Measurements from ENCODE around the gene SLC38A3.

The SLC38A3 gene

GRCh38 chr3:50221411-50222168 is 16.5 kb downstream of the SLC38A3 start:
- DNase-seq = no peak
- Histone ChIP-seq H3K27ac (ENCODE audit: low read depth, low read length) (no peak overlapping the region), H3K14ac (ENCODE audit: low read length) (no peak overlapping the region), H3K79me1 (ENCODE audit: low read length) (no peaks in the 10 kb centered on the region), H4K91ac (ENCODE audit: low read depth, low read length) (no peak overlapping the region), H3K4me2 (ENCODE audit: low read length) (no peak overlapping the region), H3K23ac (ENCODE audit: low read length) (no peak overlapping the region), H2AK5ac (ENCODE audit: low read length) (no peak overlapping the region), H2AFZ (ENCODE audit: insufficient read depth, low read length, poor library complexity) (no peak overlapping the region), H2BK5ac (ENCODE audit: low read depth, low read length, poor library complexity) (no peak overlapping the region), H2BK12ac (ENCODE audit: low read length) (no peak overlapping the region), H3K4ac (ENCODE audit: low read depth, low read length) (no peak overlapping the region), H3K18ac (ENCODE audit: low read length) (no peak overlapping the region), H3K4me1 (ENCODE audit: control insufficient read depth in 1 of 2, insufficient read depth in 2 of 2, low read length in 2 of 2) (peaks cover 2% of the 10 kb centered on the region in 2 experiments), H3K79me2 (ENCODE audit: control insufficient read depth, insufficient read depth, low read length, poor library complexity) (no peaks in the 10 kb centered on the region), H3K9ac (ENCODE audit: low read length) (no peak overlapping the region), H4K12ac (ENCODE audit: low read depth, low read length) (no peak overlapping the region), H2BK120ac (ENCODE audit: insufficient read depth, low read length, poor library complexity) (no peak overlapping the region), H3K36me3 (ENCODE audit: control insufficient read depth in 1 of 2, insufficient read depth in 2 of 2, low read length in 2 of 2) (peaks cover 0 to 4% of the 10 kb centered on the region in 2 experiments), H3K27me3 (ENCODE audit: insufficient read depth, low read length) (no peaks in the 10 kb centered on the region), H4K8ac (ENCODE audit: low read depth, low read length) (no peak overlapping the region), H3K9me3 (ENCODE audit: insufficient read depth, low read depth, low read length) (peaks cover 3% of the 10 kb centered on the region), H3K4me3 (ENCODE audit: low read depth, low read length) (no peak overlapping the region)
- no CpG with 5 or more reads among the region's 12 CpGs for WGBS (ENCODE audit: extremely low coverage, insufficient coverage, insufficient read length)

DNA sequence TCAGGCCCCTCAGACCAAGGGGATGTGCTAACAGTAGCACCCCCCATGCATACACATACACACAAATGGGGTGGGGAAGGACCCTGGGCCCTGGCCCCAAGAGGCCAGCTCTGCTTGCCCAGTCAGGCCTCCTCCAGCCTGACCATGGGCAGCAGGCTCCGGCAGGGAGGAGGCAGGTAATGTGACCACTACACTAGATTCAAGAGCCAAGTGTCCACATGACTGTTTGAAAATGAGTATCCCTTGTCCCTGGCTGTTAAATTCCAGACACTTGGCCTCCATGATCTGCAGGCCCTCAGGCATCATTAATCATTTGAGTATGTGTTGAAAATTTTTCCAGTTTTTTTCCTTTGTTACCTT is 17.1 kb downstream of the SLC38A3 start:
- Histone ChIP-seq H3K27me3 (ENCODE audit: insufficient read depth, low read length) (no peaks in the 10 kb centered on the region), H3K4me1 (ENCODE audit: control insufficient read depth in 1 of 2, insufficient read depth in 2 of 2, low read length in 2 of 2) (peaks cover 5 to 7% of the 10 kb centered on the region in 2 experiments), H3K4me2 (ENCODE audit: low read length) (no peak overlapping the region), H3K4ac (ENCODE audit: low read depth, low read length) (no peak overlapping the region), H2BK5ac (ENCODE audit: low read depth, low read length, poor library complexity) (no peak overlapping the region), H3K79me2 (ENCODE audit: control insufficient read depth, insufficient read depth, low read length, poor library complexity) (no peaks in the 10 kb centered on the region), H3K9ac (ENCODE audit: low read length) (no peak overlapping the region), H3K27ac (ENCODE audit: low read depth, low read length) (no peak overlapping the region), H2AFZ (ENCODE audit: insufficient read depth, low read length, poor library complexity) (no peak overlapping the region), H4K91ac (ENCODE audit: low read depth, low read length) (no peak overlapping the region), H2AK5ac (ENCODE audit: low read length) (no peak overlapping the region), H3K18ac (ENCODE audit: low read length) (no peak overlapping the region), H3K23ac (ENCODE audit: low read length) (no peak overlapping the region), H3K4me3 (ENCODE audit: low read depth, low read length) (no peak overlapping the region), H3K9me3 (ENCODE audit: insufficient read depth, low read depth, low read length) (peaks cover 3% of the 10 kb centered on the region), H2BK12ac (ENCODE audit: low read length) (no peak overlapping the region), H2BK120ac (ENCODE audit: insufficient read depth, low read length, poor library complexity) (no peak overlapping the region), H4K12ac (ENCODE audit: low read depth, low read length) (no peak overlapping the region), H3K36me3 (ENCODE audit: control insufficient read depth in 1 of 2, insufficient read depth in 2 of 2, low read length in 2 of 2) (peaks cover 0 to 4% of the 10 kb centered on the region in 2 experiments), H3K79me1 (ENCODE audit: low read length) (no peaks in the 10 kb centered on the region), H4K8ac (ENCODE audit: low read depth, low read length) (no peak overlapping the region), H3K14ac (ENCODE audit: low read length) (no peak overlapping the region)
- WGBS (ENCODE audit: extremely low coverage, insufficient coverage, insufficient read length) = no CpG with 5 or more reads among the region's 1 CpG
- peak in 1 of 2 donors; percentile 44 for DNase-seq

GRCh38 chr3:50224639-50225038 is 19.6 kb downstream of the SLC38A3 start:
- Histone ChIP-seq H3K36me3 (ENCODE audit: control insufficient read depth in 1 of 2, insufficient read depth in 2 of 2, low read length in 2 of 2) (no peaks in the 10 kb centered on the region), H3K9ac (ENCODE audit: low read length) (no peak overlapping the region), H4K12ac (ENCODE audit: low read depth, low read length) (no peak overlapping the region), H2BK12ac (ENCODE audit: low read length) (no peak overlapping the region), H4K91ac (ENCODE audit: low read depth, low read length) (no peak overlapping the region), H3K18ac (ENCODE audit: low read length) (no peak overlapping the region), H2AK5ac (ENCODE audit: low read length) (no peak overlapping the region), H3K23ac (ENCODE audit: low read length) (no peak overlapping the region), H3K27me3 (ENCODE audit: insufficient read depth, low read length) (no peaks in the 10 kb centered on the region), H3K4me2 (ENCODE audit: low read length) (no peak overlapping the region), H3K79me2 (ENCODE audit: control insufficient read depth, insufficient read depth, low read length, poor library complexity) (peaks cover 2% of the 10 kb centered on the region), H2BK120ac (ENCODE audit: insufficient read depth, low read length, poor library complexity) (no peak overlapping the region), H3K14ac (ENCODE audit: low read length) (no peak overlapping the region), H3K4me1 (ENCODE audit: control insufficient read depth in 1 of 2, insufficient read depth in 2 of 2, low read length in 2 of 2) (peaks cover 10 to 14% of the 10 kb centered on the region in 2 experiments), H3K27ac (ENCODE audit: low read depth, low read length) (no peak overlapping the region), H2AFZ (ENCODE audit: insufficient read depth, low read length, poor library complexity) (no peak overlapping the region), H3K79me1 (ENCODE audit: low read length) (peaks cover 4% of the 10 kb centered on the region), H3K4me3 (ENCODE audit: low read depth, low read length) (no peak overlapping the region), H3K9me3 (ENCODE audit: insufficient read depth, low read depth, low read length) (no peaks in the 10 kb centered on the region), H2BK5ac (ENCODE audit: low read depth, low read length, poor library complexity) (no peak overlapping the region), H3K4ac (ENCODE audit: low read depth, low read length) (no peak overlapping the region), H4K8ac (ENCODE audit: low read depth, low read length) (no peak overlapping the region)
- no peak for DNase-seq
- WGBS (ENCODE audit: extremely low coverage, insufficient coverage, insufficient read length) = no CpG with 5 or more reads among the region's 5 CpGs

- peak overlapping the region; percentile 49 for H4K12ac ChIP-seq (ENCODE audit: low read depth, low read length)
- no peak overlapping the region for H3K27ac ChIP-seq (ENCODE audit: low read depth, low read length)
- H2BK120ac ChIP-seq (ENCODE audit: insufficient read depth, low read length, poor library complexity) = peak overlapping the region; percentile 0
- peaks cover 4% of the 10 kb centered on the region for H3K79me1 ChIP-seq (ENCODE audit: low read length)
- H2BK12ac ChIP-seq (ENCODE audit: low read length) = peak overlapping the region; percentile 31
- no peaks in the 10 kb centered on the region for H3K27me3 ChIP-seq (ENCODE audit: insufficient read depth, low read length)
- peak overlapping the region; percentile 13 for H3K18ac ChIP-seq (ENCODE audit: low read length)
- no CpG with 5 or more reads among the region's 40 CpGs for WGBS (ENCODE audit: extremely low coverage, insufficient coverage, insufficient read length)
- no peak overlapping the region for H2AK5ac ChIP-seq (ENCODE audit: low read length)
- H3K79me2 ChIP-seq (ENCODE audit: control insufficient read depth, insufficient read depth, low read length, poor library complexity) = peaks cover 2% of the 10 kb centered on the region
- H4K91ac ChIP-seq (ENCODE audit: low read depth, low read length) = peak overlapping the region; percentile 22
- H3K23ac ChIP-seq (ENCODE audit: low read length) = no peak overlapping the region
- peaks cover 15 to 18% of the 10 kb centered on the region in 2 experiments for H3K4me1 ChIP-seq (ENCODE audit: control insufficient read depth in 1 of 2, insufficient read depth in 2 of 2, low read length in 2 of 2)
- H3K4me3 ChIP-seq (ENCODE audit: low read depth, low read length) = peak overlapping the region; percentile 62
- H3K9ac ChIP-seq (ENCODE audit: low read length) = no peak overlapping the region
- no peak overlapping the region for H2BK5ac ChIP-seq (ENCODE audit: low read depth, low read length, poor library complexity)
- DNase-seq = peak in 1 of 2 donors; percentile 36
- H3K4ac ChIP-seq (ENCODE audit: low read depth, low read length) = no peak overlapping the region
- H3K36me3 ChIP-seq (ENCODE audit: control insufficient read depth in 1 of 2, insufficient read depth in 2 of 2, low read length in 2 of 2) = no peaks in the 10 kb centered on the region
- H4K8ac ChIP-seq (ENCODE audit: low read depth, low read length) = peak overlapping the region; percentile 16
- no peaks in the 10 kb centered on the region for H3K9me3 ChIP-seq (ENCODE audit: insufficient read depth, low read depth, low read length)
- H2AFZ ChIP-seq (ENCODE audit: insufficient read depth, low read length, poor library complexity) = peak overlapping the region; percentile 71
- H3K4me2 ChIP-seq (ENCODE audit: low read length) = peak overlapping the region; percentile 79
- H3K14ac ChIP-seq (ENCODE audit: low read length) = peak overlapping the region; percentile 57
Measured at GRCh38 chr3:50226888-50227389, 21.9 kb downstream of the SLC38A3 start.
